Left colon (tissue), 2 donors: ENCODE data around the gene NXN. TPM values are rescaled to one million over a fixed set of nuclear protein-coding genes. Genes with fewer than 3 reads are reported as not detected.
"Not testable (repeated sequence)": the region's sequence is repeated elsewhere in the genome, so short reads cannot be mapped to it uniquely, and the experiment has no call there.

Experiments
- ATAC-seq: fragments of 200-7000 bp; cut with Tn5 transposase; one replicate; pipeline ENCODE4 v1.9.1; 2020; ENCODE audit warnings: mild to moderate bottlenecking, moderate library complexity
- DNase-seq, 2 donors: peaks; one replicate each; pipeline ENCODE4 v3.0.0-alpha.2; 2020
- intact Hi-C, 2 donors: fragments of 100-400 bp; cut with DNase I in 1 of 2; cut with micrococcal nuclease in 1 of 2; formaldehyde crosslinking; loops; one replicate each; pipeline versions ENCODE4 v1.11.2 to v1.14.0; 2022; cut with DNase I, micrococcal nuclease
- total RNA-seq, 2 donors: library from RNA; stranded (reverse); fragmentation: NEBNext Ultra II Directional; extraction: Animal tissue kit (Norgen Biotek cat#: 25700); gene quantifications; one replicate each; pipeline ENCODE4 v1.2.1, GENCODE V29; 2021
- donor health status: DM: no; HTN: no; CAD: no.
- donor health status: DM: yes; HTN: yes; CAD: no.

Gene NXN
- total RNA-seq, 2 donors from 2014 or later, result 3.9 to 14.5 TPM

DNA sequence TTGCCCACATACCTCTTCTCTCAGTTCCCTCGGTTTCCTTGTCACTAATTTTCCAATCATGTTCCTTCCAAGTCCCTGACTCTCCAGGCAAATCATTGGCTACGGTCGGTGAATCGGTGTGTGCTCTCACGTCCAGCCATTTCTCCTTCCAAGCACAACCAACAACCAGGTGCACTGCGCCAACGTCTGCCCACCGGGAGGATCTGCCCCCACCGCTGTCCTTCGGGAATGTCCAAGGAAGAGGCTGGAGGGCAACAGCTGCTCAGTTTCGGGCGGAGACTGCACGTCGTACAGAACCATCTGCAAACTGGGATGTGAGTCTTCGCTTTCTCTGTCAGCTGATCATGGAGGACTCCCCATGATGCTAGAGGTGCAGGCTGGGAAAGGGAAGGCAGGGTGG is 8.4 kb upstream of the NXN start:
- DNase-seq (no peak), ATAC-seq (no peak)
- intact Hi-C loops, result loop anchor here (10.0 kb wide), 1 partner anchor 193 kb away; no protein-coding TSS in a partner anchor

DNA sequence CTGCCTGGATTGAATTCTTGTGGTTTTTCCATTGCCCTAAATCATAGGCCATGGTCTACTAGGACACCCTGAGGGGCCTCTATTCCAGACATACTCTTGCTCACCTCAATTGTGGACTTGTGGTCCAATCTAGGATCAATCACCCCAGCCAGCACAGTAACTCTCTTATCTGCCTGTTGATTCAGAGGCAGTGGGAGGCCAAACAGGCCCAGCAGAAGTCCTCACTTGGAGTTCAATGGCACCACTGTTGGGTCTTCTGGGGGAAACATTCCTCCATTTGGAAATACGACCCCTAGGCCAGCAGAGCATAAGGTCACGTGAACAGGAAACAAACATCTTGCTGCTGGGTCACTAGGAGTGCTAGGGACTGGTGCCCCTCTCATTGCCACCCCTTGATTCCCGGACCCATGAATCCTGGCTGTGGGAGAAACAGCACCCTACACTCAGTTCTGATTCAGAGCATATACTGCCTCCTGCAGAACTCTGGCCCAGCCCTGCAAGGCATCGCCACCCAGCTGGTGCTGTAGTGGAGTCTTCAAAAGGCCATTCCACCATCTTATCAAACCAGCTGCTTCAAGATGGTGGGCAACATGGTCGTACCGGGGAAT is 6.8 kb upstream of the NXN start:
- DNase-seq, result no peak
- ATAC-seq, result no peak
- intact Hi-C loops, result loop anchor here (10.0 kb wide), 1 partner anchor 192 kb away; no protein-coding TSS in a partner anchor

DNA sequence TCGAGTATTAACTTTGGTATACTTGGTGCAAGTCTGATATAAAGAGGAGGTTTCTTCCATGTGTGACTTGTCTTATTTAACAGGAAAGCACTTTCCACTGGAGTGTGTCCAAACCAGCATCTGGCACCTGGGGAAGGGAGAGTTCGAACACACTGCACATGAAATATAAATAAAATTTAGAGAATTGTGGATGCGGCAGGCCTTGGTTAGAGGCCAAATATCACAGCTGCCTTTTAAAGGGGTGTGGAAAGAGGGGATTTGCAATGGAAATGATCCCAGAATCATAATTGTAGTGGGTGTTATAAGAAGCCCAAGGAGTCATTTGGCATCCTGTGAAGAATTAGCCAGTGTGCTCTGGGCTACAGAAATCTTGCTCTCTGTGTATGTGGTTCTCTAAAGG is 4.3 kb upstream of the NXN start:
- ATAC-seq (no peak), DNase-seq (no peak)
- intact Hi-C loops, result loop anchor here (5.0 to 10.0 kb wide), 2 partner anchors 189 to 572 kb away; a partner anchor contains a TSS

DNA sequence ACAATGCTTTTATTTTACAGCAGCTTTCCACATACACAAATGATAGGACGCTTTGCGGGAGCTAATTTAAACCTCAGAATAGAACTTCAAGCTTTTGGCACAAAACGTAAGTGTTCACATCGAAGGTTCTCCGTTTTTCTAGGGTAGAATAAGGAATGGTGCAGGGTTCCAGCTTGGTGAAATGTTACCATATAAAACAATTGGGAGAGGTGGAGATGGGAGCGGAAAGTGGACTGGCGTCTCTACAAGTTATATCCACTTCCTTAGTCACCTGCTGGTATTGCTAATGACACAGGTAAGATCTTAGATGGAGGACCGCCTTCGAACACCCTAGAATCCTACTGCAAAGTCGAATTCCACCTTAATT is 1.7 kb upstream of the NXN start:
- intact Hi-C loops, result loop anchor here (5.0 to 10.0 kb wide), 2 partner anchors 186 to 569 kb away; a partner anchor contains a TSS
- no peak for ATAC-seq

DNA sequence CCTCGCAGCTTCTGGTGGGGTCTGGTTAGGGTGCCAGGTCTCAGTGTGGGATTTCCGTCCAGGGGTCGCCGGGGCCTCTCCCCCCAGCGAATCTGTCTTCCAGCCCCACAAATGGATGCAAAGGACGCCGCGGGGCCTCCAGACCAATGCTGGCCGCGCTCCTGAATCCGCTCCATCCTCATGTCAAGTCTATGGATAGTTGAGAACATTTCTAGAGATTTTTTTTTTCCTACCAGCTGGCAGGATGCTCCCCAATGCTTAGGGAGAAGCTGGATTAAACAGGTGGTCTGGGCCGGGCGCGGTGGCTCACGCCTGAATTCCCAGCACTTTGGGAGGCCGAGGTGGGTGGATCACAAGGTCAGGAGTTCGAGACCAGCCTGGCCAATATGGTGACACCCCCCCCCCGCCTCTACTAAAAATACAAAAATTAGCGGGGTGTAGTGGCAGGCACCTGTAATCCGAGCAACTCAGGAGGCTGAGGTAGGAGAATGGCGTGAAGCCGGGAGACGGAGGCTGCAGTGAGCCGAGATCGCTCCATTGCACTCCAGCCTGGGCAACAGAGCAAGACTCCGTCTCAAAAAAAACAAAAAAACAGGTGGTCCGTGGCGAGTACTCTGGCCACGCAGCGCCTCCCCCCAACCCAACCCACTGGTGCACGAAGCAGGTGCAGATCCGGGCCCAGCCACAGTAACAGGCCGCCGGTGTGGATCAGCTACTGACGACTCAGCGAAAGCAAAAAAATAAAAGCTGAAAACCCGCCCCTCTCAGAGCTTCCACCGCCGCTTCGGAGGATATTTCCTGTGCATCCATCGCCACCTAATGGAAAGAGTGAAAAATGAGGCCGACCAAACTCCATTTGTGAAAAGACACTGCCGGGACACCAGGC is 1.1 kb upstream of the NXN start:
- intact Hi-C loops, result loop anchor here (5.0 to 10.0 kb wide), 2 partner anchors 186 to 568 kb away; a partner anchor contains a TSS
- peak; percentile 72 for ATAC-seq
- DNase-seq, result peak; percentile 77

More for the DNA sequence above, 1.7 kb upstream of the NXN start:
- DNase-seq, result no peak

DNA sequence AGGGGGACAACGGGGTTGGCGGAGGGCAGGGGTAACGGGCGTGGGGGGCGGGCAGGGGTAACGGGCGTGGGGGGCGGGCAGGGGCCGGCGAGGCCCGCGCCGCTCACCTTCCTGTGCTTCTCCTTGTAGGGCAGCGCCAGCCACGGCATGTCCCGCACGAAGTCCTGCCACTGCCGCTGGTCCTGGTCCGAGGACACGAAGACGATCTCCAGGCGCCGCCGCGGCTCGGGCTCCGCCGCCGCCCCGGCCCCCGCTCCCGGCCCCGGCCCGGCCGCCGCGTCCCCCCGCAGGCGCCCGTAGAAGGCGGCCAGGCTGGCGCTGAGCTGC is 401 bp downstream of the NXN start:
- ATAC-seq (no peak), DNase-seq (no peak)
- intact Hi-C loops, result no loop called here

DNA sequence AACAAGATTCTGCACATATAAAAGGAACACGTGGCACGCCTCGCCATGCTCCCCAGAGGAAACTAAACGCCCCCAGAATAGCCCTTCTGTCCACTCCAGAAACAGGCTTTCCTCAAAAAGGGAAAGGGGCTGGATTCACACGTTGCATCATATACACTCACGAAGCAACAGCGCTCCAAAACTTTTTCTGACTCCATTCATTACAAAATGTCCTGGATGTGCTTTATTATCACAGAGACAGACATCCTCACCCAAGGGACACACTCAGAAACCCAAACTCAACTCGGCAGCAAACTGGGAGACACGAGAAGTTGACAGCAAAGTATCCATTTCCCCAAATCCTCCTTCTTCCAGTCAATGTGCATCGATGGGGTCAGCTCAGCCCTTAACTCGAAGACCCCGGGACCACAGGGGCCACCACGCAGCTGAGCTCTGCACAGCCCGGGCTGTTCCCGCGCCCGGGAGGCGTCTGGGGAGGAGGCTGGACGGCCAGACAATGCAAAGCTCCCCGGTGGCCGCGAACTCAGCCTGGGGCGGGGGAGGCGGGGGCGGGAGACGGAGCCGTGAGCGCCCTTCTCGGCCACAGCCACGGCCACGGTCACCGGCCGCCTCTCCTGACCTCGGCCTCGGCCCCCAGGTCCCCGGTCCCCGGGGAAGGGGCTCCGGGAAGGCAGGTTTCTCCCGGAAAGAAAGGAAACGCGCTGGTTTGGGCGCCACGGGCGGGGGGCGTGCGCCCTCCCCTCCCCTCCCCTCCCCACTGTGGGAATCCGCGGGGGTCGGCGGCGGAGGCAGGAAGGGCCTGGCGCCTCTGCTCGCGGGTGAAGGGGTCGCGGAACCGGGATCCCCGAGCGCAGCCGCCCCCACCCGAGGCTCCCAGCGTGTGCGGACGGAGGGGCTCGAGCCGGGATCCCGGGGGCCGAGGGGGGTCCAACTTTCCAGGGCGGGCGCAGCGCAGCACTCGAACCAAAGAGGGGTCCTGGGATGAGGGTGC is 1.2 kb downstream of the NXN start:
- DNase-seq (no peak), ATAC-seq (no peak)
- intact Hi-C loops, result no loop called here

DNA sequence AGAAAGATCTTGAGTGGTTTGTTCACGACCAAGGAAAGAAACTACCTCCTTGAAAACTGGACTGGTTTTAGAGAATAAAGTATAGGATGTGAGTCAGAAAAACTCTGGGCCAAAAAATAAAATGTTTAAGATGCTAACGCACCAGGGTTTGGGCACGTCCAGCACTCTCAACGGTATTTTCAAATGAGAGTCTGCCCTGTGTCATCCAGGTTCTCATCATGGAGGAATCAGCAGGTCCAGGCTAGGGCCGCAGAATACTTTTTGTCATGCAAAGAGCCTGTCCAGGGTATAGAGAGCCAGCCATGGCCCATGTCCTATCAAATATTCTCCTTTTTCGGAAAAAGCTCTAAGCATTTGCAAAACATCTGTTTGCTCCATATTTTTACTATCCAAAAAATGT is 2.4 kb downstream of the NXN start:
- DNase-seq, result no peak
- no peak for ATAC-seq
- intact Hi-C loops, result no loop called here

DNA sequence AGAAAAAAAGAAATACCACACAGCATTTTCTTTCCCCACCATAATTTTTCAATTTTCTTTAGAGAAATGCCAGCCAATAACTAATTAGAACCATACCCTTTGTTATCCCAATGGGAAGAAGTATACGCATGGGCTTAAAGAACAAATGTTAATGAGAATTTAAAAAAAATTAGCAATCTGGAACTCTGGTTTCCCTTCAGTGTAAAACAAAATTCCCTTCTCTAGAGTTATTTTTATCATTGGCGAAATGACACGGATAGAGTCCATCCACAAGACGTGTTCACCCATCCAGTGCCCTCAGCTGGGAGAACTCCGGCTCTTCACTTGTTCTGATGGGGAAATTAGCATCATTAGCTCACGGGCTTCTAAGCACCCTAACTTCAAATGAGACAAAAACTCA is 3.3 kb downstream of the NXN start:
- DNase-seq, result no peak
- intact Hi-C loops, result no loop called here
- no peak for ATAC-seq

DNA sequence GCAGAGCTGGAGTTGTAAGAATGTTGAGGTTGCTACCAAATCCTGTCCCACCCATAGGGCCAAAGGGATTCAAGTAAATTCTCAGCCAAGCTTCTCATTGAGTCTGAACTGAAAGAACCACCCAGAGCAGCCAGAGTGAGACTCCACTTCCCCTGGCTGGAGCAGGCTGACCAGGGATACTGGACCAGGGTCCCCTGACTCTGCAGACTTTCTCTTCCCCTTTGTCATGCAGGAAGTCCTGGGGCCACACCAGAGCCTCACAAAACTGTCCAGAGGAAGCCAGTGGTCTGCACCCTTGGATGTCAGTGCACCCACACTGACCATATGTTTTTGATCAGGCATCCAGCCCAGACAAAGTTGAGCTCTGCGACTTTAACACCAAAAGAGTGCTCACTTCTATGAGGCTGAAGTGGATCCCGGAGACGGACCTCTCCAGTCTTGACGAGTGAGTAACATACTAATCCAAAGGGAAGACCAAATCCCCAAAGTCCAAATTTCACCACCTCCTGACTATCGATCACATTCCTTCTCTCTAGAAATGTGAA is 4.1 kb downstream of the NXN start:
- ATAC-seq (no peak), DNase-seq (no peak)
- intact Hi-C loops, result no loop called here

DNA sequence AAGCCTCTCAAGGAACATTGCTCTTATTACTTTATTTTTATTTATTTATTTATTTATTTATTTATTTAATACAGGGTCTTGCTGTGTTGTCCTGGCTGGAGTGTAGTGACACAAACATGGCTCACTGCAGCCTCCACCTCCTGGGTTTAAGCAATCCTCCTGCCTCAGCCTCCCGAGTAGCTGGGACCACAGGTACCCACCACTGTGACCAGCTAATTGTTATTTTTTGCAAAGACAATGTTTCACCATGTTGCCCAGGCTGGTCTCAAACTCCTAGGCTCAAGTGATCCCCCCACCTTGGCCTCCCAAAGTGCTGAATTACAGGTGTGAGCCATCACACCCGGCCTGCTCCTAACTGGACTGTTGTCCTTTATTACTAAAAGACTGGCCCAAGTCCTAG is 4.8 kb downstream of the NXN start:
- DNase-seq, result not testable (repeated sequence)

DNA sequence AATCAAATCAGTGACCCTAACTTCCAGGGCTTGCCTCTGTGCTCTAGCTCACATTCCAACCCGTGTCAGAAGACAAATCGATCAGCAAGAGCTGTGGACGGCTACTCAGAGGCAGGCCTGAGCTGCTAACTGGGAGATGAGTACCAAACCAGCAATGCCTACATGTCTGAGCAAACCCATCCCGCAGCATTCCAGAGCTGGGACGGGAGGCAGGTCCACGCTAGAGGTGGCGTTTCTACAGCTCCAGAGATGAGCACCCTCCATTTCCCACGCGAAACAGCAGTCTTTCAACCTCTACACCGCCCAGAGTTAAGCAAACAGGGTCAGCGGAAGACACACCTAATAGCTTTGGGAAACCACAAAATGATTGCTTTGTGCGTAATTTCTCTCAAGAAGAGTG is 6.5 kb downstream of the NXN start:
- no peak for ATAC-seq
- no peak for DNase-seq
- intact Hi-C loops, result no loop called here

More for the DNA sequence above, 4.8 kb downstream of the NXN start:
- intact Hi-C loops, ATAC-seq: not testable (repeated sequence)

DNA sequence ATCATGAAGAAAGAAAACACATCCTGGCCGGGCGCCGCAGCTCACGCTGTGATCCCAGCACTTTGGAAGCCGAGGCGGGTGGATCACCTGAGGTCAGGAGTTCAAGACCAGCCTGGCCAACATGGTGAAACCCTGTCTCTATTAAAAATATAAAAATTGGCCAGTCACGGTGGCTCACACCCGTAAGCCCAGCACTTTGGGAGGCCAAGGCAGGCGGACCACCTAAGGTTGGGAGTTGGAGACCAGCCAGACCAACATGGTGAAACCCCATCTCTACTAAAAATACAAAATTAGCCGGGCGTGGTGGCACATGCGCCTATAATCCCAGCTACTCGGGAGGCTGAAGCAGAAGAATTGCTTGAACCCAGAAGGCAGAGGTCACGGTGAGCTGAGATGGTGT is 7.7 kb downstream of the NXN start:
- intact Hi-C loops, ATAC-seq, DNase-seq: not testable (repeated sequence)

DNA sequence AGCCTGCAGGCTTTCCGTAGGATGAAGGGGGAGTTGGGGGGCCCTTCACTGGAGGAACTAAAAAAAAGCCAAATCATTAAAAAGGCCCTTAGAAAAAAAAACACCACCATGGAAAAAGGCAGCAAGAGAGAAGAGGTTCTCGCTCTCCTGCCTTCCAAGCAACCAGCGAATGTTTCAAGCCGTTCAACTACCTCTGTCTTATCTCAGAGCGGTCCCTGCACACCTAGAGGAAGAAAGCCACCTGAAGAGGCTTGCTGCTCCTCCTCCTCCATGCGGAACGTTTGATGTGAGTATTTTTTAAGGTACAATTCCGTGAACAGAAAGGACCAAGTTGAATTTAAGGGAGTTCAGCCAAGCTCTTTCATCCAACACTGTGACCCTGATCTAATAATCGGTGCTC is 9.2 kb downstream of the NXN start:
- no peak for ATAC-seq
- no peak for DNase-seq
- intact Hi-C loops, result no loop called here

DNA sequence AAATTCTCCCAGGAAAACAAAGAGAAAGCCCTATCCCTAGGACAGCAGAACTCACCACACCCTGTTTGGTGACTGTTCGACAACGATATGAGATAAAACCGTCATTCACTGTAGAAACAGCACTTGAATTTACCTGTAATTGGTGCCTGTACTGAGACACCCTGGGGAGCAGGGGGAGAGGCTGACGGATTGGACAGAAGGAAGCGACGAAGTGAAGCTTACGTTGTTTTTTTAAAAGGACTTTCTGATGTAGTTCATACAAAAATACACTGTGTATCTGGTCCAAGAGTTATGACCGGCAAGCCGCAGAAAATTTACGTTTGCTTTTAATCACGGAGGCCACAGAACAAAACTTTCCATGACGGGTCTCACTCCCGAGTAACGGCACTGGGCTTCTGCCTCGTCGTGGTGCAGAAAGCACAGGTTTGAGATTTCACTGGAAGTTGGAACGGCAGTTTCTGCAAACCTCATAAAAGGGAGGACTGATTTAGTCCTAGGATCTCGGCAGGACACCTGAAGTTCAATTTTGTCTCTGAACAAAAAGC is 9.7 kb downstream of the NXN start:
- intact Hi-C loops, result no loop called here
- ATAC-seq (no peak), DNase-seq (no peak)

DNA sequence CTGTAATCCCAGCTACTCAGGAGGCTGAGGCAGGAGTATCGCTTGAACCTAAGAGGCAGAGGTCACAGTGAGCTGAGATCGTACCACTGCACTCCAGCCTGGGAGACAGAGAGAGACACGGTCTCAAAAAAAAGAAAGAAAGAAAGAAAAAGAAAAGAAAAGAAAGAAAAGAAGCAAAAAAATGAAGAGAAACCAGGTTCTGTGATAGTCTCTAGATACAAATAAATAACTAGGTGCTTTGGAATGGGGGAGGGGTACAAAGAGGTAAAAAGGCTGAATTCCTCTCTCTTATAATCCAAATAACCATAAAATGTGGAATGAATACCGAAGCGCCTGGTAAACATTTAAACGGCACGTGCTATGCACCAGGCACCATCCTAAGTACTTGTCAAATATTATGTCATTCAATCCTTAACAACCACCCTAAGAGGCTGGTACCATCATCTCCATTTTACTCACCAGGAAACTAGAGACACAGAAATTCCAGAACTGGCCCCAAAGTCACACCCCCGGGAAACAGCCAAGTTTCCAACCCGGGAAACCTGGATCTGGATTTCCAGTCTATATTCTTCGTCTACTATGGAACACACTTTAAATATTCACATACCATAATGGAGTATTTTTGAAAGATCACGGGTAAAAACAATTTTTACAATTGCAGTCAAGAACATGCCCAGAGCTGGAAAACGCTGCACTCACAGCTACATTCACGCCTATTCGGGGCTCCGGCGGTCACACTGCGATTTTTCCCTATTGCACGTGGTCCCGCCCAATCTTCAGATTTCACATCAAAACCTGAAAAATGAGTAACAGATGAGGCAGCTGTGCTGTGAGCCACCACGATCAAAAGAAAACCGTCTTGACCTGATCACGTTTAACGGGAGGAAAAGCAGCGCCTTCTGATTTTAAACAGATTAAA is 10.5 kb downstream of the NXN start:
- ATAC-seq (no peak), DNase-seq (no peak)
- intact Hi-C loops, result no loop called here

DNA sequence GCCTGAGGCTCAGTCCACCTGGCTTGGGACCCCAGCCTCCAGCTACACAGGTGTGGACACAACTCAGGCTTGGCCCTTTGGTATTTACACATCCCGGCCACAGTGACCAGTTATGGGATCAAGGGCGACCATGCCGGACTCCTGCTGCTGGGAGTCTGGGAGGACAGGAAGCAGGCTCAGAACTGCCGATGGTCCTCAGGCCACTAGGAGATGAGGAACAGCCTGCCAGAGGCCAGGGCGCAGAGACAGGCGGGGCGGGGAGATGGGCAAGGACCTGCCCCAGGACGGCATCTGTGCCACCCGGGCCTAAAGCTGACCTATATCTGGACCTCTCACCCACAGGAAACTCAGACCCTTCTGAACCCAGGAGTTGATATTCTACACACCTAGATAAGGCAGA is 12.5 kb downstream of the NXN start:
- DNase-seq (no peak), ATAC-seq (no peak)
- intact Hi-C loops, result no loop called here
